GM21381 (cell line): ENCODE measurements around the gene CMC2.

Experiments used
- ATAC-seq: cut with Tn5 transposase; IDR thresholded peaks from one replicate; pipeline ENCODE4 v1.9.1; 2021; ENCODE audit warnings: mild to moderate bottlenecking, moderate library complexity; ENCODE audit not compliant: unreplicated experiment

CMC2 gene

GRCh38 chr16:80981103-80981502 lies 25.6 kb downstream of the CMC2 start:
- no peak for ATAC-seq

GRCh38 chr16:80976946-80977345 lies 29.7 kb downstream of the CMC2 start:
- ATAC-seq: no peak

GRCh38 chr16:80974649-80975376 lies 31.9 kb downstream of the CMC2 start:
- no peak for ATAC-seq

- no peak for ATAC-seq
These were observed 32.7 kb downstream of the CMC2 start for GRCh38 chr16:80973991-80974390.

GRCh38 chr16:80972611-80973010 lies 34.1 kb downstream of the CMC2 start:
- no peak for ATAC-seq

GRCh38 chr16:80971819-80972218 lies 34.9 kb downstream of the CMC2 start:
- peak; percentile 67 for ATAC-seq

GRCh38 chr16:80969114-80969484 lies 37.6 kb downstream of the CMC2 start:
- no peak for ATAC-seq

GRCh38 chr16:80968386-80969113 lies 38.1 kb downstream of the CMC2 start:
- no peak for ATAC-seq

GRCh38 chr16:80966617-80967016 lies 40.1 kb downstream of the CMC2 start:
- no peak for ATAC-seq

- ATAC-seq: no peak
These were observed 42.3 kb downstream of the CMC2 start for GRCh38 chr16:80964351-80964750.

- no peak for ATAC-seq
These were observed 43.8 kb downstream of the CMC2 start for GRCh38 chr16:80962879-80963278.

- no peak for ATAC-seq
These were observed 48.4 kb downstream of the CMC2 start for GRCh38 chr16:80958284-80958683.

GRCh38 chr16:80954985-80955384 lies 51.7 kb downstream of the CMC2 start:
- no peak for ATAC-seq

- no peak for ATAC-seq
These were observed 57.7 kb downstream of the CMC2 start for GRCh38 chr16:80948886-80949493.

- ATAC-seq: no peak
These were observed 58.7 kb downstream of the CMC2 start for GRCh38 chr16:80947708-80948625.

- no peak for ATAC-seq
These were observed 59.4 kb downstream of the CMC2 start for GRCh38 chr16:80947239-80947638.

- no peak for ATAC-seq
These were observed 60.2 kb downstream of the CMC2 start for GRCh38 chr16:80946481-80946880.

GRCh38 chr16:80940069-80940856 lies 66.4 kb downstream of the CMC2 start:
- no peak for ATAC-seq

- ATAC-seq: no peak
These were observed 67.8 kb downstream of the CMC2 start for GRCh38 chr16:80938879-80939260.
